HG02970 (cell line): ENCODE measurements around the gene FGF11.
"Not testable (repeated sequence)": the region's sequence is repeated elsewhere in the genome, so short reads cannot be mapped to it uniquely, and the experiment has no call there.

Experiments
- ATAC-seq: cut with Tn5 transposase; IDR thresholded peaks from one replicate; pipeline ENCODE4 v1.9.1; 2021; ENCODE audit warnings: mild to moderate bottlenecking, moderate library complexity, moderate number of reproducible peaks; ENCODE audit not compliant: unreplicated experiment, low FRiP score

Gene FGF11

DNA sequence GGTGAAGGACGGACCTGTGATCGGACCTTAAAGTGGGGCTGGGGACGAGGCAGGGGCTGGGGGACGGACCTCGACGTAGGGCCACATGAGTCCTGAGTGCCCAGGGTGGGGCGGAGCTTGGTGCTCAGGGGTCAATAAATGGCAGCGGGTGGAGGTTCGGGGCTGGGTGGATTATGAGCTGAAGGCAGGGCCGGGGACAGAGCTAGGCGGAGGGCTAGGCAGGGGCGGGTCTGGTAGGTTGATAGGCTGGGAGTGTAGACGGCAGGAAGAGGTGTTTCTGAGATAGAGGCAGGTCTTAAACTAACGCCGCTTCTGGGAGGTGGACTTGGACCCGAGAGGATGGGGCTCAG lies 6.3 kb downstream of the FGF11 start:
- ATAC-seq = no peak

DNA sequence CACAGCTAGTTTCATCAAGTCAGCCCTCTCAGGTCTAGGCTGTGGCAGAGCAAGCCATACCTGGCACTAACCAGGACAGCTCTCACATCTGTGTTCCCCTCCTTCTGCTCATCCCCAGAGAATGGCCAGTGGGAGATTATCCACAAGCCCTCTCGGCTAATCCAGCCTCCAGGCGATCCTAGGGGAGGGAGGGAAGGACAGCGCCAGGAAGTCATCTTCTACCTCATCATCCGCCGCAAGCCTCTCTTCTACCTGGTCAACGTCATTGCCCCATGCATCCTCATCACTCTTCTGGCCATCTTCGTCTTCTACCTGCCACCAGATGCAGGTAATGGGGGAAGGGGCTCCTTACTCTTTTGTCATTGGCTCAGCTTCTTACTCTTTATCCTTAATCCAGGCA lies 9.1 kb downstream of the FGF11 start:
- no peak for ATAC-seq

DNA sequence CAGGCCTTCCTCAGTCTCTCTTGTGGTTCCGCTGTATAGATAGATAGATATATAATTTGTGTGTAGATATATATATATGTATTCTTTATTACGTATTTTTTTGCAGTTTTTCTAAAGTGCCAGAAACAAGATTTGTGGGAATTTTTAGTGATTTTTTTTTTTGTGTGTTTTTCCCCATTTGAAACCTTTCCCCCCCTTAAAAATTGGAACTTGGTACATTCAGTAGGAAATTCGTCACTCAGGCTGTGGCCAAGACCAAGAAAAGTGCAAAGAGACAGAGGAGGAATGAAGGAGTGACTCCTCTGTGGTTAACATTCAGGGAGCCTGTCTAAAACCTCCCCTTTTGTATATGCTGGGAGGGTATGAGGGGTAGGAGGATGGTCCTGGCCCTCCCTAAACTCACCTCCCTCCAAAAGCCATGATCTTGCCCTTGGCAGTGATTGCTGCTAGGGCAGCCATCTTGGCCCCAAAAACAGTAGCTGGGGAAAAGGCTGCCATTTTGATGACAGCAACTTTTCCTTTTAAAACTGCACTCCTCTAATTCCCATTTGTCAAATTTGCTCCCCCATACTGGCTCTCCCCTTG lies 20.7 kb downstream of the FGF11 start:
- ATAC-seq = no peak

DNA sequence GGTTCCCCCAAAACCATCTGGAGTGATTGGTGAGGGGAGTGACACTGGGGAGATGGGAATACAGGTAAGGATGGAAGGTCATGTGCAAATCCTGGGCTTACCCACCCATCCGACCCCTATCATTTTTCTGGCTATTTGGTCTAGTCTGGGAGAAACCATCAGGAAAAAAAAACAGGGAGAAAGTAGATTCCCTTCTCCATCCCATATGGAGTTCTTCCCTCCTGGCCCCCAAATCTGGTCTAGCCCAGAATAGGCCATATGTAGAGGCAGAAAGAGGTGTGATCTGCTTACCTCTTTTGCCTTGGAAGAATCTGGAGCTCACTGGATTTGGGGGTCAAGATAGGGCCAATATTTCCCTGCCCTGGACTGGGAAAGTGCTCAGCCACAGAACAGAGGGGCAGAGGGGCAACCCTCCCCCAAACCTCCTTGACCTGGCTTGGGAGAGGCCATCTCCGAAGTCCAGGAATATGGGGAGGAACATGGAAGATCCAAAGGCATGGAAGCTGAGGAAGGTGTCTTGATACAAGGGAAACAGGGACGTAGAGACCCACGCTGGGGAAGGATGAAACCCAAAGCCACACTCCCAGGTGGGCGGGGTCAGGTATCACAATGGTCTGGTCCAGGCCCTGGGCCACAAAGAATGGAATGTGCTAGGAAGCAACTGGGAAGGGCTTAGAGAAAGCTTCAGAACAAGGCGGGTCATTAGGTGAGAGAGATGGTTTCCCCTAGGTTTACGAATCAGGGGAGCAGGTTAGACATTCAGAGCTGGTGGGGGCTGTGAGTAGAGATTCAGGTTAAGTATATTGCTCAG lies 21.7 kb downstream of the FGF11 start:
- no peak for ATAC-seq

DNA sequence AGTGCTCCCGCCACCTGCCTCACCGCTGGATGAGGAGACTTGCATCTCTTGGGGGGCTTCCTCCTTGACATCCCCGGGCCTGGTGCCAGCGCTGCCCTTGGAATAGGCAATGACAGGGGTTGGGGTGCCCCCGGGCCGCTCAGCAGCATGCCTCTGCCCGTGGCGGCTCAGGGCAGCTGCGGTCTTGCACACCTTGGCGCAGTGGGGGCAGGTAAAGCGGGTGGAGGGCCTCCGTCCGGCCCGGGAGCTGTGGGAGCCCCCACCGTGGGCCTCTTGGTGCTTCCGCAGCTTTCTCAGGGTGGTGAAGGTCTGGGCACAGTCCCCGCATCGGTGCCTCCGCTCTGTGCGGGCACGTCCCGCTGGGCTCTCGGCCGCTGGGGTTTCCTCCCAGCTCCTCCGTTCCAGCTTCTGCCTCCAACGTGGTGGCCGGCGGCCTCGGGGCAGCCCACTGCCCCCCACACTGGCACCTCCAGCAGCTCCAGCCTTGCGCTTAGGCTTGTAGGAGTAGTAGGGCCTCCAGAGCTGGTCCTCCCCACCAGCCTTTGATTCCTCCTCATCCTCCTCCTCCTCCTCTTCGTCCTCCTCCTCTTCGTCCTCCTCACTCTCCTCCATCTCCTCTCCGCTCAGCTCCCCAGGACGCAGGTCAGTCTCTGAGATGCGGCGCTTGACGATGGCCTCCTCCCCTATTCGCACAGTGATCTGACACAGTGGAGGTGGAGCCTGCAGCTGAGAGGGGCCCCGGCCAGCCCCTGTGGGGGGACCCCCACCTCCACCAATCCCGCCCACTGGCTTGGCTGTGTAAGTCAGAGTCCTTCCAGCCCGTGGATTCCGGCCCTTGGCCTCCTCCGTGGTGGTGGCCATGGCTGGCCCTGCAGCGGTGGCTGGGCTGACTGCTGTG lies 23.4 kb downstream of the FGF11 start:
- no peak for ATAC-seq

DNA sequence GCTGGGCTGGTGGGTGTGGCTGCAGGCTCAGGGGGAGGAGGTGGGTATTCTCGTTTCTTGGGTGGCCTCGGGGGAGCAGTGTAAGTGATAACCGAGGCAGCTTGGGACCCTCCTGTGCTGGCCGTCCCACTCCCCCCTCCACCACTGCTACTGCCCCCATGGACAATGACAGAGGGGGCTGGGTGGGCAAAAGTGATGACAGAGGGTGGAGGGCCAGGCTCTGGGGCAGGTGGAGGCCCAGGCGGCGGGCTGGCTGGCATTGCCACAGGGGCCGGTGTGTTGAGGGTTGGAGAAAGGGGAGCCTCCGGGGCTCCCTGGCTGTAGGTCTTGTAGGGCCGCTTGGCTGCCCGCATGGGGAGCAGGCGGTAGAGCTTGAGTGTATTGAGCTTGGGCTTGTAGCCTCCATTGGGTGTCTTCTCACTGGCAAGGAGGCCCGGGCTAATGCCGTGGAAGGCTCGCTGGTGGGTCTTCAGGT lies 24.1 kb downstream of the FGF11 start:
- ATAC-seq = no peak

DNA sequence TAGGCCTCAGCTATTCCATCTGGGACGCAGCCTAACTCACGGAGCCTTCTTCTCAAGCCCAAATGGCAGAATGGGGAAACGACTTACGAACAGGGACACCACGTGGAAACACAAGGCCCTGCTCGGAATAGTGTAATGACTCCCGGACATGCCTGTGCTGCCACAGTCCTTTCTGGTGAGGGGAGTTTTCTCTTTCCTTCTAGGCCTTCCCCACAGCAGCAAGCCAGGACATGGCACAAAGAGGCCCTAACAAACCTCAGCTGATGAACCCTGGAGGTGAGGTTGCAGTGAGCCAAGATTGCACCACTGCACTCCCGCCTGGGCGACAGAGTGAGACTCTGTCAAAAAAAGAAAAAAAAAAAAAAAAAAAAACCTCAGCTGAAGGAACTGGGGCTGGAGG lies 24.8 kb downstream of the FGF11 start:
- no peak for ATAC-seq

DNA sequence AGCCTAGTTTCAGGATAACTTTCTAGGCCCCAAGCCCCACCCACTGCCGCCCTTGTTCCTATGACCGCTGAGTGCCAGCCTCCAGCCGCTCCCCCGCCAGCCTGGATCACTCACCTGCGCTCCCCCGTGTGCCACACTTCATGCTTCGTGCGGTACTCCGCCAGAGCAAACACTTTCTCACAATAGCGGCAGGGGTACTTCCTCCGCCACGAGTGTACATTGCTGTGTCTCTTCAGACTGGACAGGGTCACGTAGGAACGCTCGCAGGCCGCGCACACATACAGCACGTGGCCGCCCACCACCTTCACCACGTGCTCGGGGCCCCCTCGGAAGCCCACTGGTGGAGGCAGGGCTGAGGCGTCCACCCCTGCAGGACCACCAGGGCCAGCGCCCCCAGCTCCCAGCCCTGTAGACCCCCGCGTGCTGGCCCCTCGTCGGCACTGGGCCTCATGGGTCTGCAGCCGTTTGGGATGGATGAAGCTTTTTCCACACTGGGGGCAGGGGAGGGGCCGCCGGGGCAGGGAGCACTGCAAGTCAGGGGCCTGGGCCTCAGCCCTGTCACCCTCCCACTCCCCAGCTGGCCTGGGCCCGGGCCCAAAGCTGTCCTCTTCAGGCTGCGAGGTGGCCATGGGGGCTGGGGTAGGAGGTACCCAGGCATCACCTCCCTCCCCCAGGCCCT lies 26.4 kb downstream of the FGF11 start:
- ATAC-seq = no peak

DNA sequence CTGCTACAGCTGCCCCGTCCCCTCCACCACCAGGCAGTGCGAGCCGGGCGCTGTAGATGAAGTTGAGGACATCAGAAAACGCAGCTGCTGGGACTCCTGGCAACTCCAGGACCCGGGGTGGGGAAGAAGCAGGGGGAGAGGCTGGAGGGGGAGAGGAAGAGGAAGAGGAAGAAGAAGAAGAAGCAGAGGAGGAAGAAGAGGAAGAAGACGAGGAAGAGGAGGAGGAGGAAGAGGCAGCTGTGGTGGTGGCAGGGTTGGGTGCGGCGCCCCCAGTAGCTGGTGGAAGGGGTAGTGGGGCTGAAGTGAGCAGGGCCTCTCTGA lies 27.0 kb downstream of the FGF11 start:
- ATAC-seq = no peak

DNA sequence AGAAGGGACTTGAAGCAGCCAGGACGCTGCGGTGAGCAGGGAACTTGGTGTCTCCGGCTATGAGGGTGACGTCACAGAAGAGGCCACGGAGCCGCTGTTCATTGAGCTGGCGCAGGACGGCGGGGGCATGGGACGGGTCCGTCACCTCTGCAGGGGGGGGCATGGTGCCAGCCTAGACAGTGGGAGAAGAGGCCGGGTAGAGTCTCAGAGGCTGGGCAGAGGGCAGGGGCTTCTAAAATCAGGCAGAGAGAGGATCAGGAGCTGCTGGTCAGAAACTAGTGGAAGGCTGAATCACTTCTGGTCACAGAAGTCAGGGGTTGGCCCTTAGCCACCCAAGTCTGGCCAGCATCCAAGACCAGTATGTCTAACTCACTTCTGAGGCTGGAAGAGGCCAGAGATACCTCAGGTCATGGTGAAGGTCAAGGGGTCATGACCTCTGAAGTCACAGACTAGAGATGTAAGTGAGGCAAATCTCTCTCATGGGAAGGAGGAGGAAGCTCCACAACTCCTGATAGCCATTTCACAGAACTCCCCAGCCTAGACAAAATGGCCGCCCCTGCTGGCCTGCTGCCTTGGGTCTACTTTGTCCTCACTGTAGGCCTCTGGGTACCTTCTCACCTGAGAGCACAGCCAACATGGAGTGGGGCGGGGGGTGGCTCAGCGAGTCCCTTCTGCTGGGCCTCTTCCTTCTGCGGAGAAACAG lies 27.5 kb downstream of the FGF11 start:
- no peak for ATAC-seq

DNA sequence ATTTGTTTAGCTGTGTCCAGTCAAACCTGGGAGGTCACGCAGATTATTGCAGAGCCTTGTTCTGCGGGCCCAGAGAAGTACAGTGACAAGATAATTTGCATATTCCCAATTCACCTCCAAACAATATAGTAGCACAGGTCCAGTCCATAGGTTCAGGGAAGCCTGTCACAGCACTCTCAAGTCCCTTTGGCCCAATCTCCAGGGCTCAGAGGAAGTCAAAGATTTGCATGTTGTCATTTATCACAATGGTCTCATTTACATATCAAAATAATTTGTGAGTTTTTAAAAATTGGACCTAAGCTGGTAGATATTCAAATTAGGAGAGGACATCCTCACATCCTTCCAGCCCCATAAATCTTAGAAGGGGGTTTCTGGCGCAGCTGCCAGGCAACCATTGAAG lies 28.2 kb downstream of the FGF11 start:
- ATAC-seq = no peak

DNA sequence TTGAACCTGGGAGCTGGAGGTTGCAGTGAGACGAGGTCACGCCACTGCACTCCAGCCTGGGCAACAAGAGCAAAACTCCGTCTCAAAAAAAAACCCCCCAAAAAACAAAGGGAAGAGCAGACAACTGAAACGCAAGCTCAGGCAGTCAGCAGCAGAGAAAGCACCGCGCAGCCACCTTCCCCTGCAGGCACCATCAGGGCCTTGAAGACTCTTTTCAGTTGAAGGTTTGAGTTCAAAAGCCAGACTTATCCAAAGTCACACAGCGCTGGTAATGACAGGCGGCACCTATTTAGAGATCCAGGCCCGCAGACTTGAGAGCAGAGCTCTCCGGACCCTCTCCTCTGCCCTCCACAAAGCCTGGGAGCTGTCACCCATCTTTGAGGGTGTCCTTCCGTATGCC lies 29.0 kb downstream of the FGF11 start:
- no peak for ATAC-seq

DNA sequence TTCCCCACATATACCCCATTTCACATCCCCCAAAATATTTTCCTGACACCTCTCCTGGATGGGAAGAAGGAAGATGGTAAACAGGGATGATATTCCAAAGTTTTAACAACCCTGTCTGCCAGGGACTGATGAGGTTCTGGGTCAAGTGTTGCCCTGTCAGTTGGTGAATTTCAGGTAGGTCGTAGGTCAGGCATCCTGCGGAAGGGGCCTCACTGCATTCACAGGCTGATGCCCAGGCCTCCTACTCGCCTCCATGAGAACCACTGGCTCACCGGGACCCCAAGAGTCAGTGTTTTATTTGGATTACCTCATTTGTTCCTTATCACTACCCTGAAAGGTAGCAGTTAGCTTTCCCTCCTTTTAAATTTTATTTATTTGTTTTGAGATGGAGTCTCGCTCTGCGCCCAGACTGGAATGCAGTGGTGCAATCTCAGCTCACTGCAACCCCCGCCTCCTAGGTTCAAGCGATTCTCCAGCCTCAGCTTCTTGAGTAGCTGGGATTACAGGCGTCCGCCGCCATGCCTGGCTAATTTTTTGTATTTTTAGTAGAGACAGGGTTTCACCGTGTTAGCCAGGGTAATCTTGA lies 29.6 kb downstream of the FGF11 start:
- ATAC-seq = no peak

DNA sequence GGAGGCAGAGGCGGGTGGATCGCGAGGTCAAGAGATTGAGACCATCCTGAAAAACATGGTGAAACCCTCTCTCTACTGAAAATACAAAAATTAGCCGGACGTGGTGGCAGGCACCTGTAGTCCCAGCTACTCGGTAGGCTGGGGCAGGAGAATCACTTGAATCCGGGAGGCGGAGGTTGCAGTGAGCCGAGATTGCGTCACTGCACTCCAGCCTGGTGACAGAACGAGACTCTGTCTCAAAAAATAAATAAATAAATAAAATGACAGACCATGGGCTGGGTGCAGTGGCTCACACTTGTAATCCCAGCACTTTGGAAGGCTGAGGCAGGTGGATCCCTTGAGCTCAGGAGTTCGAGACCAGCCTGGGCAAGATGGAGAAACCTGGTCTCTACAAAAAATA lies 30.5 kb downstream of the FGF11 start:
- ATAC-seq = not testable (repeated sequence)

DNA sequence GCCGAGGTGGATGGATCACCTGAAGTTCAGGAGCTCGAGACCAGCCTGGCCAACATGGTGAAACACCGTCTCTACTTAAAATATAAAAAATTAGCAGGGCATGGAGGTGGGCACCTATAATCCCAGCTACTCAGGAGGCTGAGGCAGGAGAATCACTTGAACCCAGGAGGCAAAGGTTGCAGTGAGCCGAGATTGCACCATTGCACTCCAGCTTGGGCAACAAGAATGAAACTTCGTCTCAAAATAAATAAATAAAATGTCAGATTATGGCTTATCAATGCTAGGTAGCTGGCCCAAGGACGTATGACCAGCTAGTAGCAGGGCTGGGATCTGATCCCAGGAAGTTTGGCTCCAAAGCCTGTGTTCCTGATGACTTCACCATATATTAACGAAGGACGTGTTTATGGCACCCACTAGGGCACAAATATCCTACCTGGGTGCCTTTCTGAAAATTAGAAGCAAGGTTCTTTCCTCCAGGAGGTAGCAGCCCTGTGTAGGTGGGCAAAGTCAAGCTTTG lies 31.2 kb downstream of the FGF11 start:
- not testable (repeated sequence) for ATAC-seq

DNA sequence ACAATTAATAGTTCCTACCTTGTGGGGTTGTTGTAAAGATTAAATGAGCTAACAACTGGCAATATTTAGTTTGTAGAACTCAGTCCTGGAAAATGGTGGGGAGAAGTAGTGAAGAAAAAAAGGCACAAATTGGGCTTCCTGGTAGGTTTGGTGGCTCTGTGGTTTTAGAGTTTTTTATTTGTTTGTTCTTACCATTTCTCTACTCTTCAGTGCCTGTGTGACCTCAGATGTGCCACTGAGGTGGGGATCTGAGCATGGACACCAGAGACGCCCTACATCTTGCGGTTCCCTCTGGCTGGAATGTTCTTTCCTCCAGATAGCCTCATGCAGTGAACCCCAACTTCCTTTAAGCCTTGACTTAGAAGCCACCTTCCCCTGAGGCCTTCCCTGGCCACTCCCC lies 32.4 kb downstream of the FGF11 start:
- no peak for ATAC-seq

DNA sequence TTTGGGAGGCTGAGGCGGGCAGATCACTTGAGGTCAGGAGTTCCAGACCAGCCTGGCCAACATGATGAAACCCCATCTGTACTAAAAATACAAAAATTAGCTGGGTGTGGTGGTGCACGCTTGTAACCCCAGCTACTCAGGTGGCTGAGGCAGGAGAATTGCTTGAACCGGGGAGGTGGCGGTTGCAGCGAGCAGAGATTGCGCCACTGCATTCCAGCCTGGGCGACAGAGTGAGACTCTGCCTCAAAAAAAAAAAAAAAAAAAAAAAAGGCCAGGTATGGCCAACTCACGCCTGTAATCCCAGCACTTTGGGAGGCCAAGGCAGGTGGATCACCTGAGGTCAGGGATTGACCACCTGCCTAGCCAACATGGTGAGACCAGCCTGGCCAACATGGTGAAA lies 35.5 kb downstream of the FGF11 start:
- ATAC-seq = not testable (repeated sequence)

DNA sequence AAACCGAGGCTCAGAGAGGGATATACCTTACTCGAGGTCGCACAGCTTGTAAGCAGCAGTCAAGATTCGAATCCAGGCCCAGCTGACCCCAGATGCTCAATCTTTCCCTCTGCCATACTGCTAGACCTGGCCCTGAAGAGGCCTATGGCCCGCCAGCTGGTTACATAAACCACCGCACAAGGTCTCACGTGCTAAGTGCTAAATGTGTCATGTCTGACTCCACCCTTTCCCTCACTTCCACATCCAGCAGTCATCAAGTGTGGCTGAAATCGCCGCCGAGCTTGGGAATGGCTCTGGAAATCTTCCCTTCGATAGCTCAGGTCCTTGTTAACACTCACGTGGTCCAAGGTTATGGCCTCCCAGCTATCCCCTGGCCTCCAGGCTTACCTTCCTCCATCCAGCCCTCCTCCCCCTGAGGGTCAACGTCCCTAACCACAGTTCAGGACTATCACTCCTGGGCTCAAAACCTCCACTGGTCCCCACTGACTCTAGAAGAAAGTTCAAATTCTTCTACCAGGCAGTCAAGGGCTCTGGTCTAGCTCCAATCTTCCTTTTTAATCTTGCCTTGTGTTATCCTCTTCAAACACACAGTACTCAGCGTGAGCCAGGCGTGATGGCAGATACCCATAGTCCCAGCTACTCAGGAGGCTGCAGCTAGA lies 36.6 kb downstream of the FGF11 start:
- ATAC-seq = no peak

DNA sequence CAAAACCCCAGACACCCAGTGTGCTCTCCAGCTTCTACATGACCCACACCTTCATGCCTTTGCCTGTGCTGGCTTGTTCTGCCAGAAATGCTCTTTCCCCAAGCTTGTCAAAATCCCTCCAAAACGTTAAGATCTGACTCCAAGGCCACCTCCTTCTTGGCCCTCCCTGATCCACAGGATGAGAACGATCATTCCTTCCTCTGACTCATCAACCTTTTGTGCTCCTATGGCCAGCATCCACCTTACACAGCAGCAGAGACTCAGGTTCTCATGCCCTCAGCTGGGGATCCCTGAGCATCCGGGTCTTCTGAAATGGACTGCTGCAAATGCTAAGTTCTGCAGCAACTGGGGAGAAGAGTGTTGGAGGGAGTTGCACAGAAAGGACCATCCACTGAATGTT lies 37.2 kb downstream of the FGF11 start:
- ATAC-seq = no peak
